GM21447 (cell line): ENCODE results near the gene RASGRP3.

Source experiments
- ATAC-seq: cut with Tn5 transposase; IDR thresholded peaks from one replicate; pipeline ENCODE4 v1.9.1; 2021; ENCODE audit not compliant: unreplicated experiment

Gene RASGRP3

GRCh38 chr2:33518929-33519328 is 42.5 kb downstream of the RASGRP3 start:
- ATAC-seq, result no peak

- ATAC-seq, result no peak
Measured at GRCh38 chr2:33521791-33522281, 45.4 kb downstream of the RASGRP3 start.

GRCh38 chr2:33522576-33522975 is 46.1 kb downstream of the RASGRP3 start:
- ATAC-seq, result no peak

GRCh38 chr2:33525666-33526065 is 49.2 kb downstream of the RASGRP3 start:
- ATAC-seq, result no peak

- ATAC-seq, result no peak
Measured at GRCh38 chr2:33526132-33526531, 49.7 kb downstream of the RASGRP3 start.

GRCh38 chr2:33526921-33527320 is 50.5 kb downstream of the RASGRP3 start:
- ATAC-seq, result no peak

- ATAC-seq, result no peak
Measured at GRCh38 chr2:33528441-33528950, 52.0 kb downstream of the RASGRP3 start.

GRCh38 chr2:33529771-33530481 is 53.5 kb downstream of the RASGRP3 start:
- peak; percentile 29 for ATAC-seq

- no peak for ATAC-seq
Measured at GRCh38 chr2:33530690-33531548, 54.5 kb downstream of the RASGRP3 start.

GRCh38 chr2:33531549-33532059 is 55.2 kb downstream of the RASGRP3 start:
- ATAC-seq, result no peak

GRCh38 chr2:33532146-33532545 is 55.7 kb downstream of the RASGRP3 start:
- ATAC-seq, result no peak

- ATAC-seq, result no peak
Measured at GRCh38 chr2:33532966-33533365, 56.5 kb downstream of the RASGRP3 start.

GRCh38 chr2:33535421-33535820 is 59.0 kb downstream of the RASGRP3 start:
- ATAC-seq, result no peak

- ATAC-seq, result no peak
Measured at GRCh38 chr2:33541243-33541642, 64.8 kb downstream of the RASGRP3 start.

GRCh38 chr2:33550206-33550605 is 73.8 kb downstream of the RASGRP3 start:
- ATAC-seq, result no peak

- no peak for ATAC-seq
Measured at GRCh38 chr2:33552758-33553461, 76.5 kb downstream of the RASGRP3 start.

- no peak for ATAC-seq
Measured at GRCh38 chr2:33555681-33556080, 79.2 kb downstream of the RASGRP3 start.

- no peak for ATAC-seq
Measured at GRCh38 chr2:33559328-33559727, 82.9 kb downstream of the RASGRP3 start.

GRCh38 chr2:33560017-33560416 is 83.6 kb downstream of the RASGRP3 start:
- no peak for ATAC-seq

- no peak for ATAC-seq
Measured at GRCh38 chr2:33561872-33562271, 85.4 kb downstream of the RASGRP3 start.

- no peak for ATAC-seq
Measured at GRCh38 chr2:33570681-33571080, 94.2 kb downstream of the RASGRP3 start.
